HG03039 (cell line): ENCODE data around the gene GALNT9.

Source experiments
- ATAC-seq: cut with Tn5 transposase; IDR thresholded peaks from one replicate; pipeline ENCODE4 v1.9.1; 2021; ENCODE audit warnings: mild to moderate bottlenecking, moderate library complexity; ENCODE audit not compliant: unreplicated experiment

The GALNT9 gene

DNA sequence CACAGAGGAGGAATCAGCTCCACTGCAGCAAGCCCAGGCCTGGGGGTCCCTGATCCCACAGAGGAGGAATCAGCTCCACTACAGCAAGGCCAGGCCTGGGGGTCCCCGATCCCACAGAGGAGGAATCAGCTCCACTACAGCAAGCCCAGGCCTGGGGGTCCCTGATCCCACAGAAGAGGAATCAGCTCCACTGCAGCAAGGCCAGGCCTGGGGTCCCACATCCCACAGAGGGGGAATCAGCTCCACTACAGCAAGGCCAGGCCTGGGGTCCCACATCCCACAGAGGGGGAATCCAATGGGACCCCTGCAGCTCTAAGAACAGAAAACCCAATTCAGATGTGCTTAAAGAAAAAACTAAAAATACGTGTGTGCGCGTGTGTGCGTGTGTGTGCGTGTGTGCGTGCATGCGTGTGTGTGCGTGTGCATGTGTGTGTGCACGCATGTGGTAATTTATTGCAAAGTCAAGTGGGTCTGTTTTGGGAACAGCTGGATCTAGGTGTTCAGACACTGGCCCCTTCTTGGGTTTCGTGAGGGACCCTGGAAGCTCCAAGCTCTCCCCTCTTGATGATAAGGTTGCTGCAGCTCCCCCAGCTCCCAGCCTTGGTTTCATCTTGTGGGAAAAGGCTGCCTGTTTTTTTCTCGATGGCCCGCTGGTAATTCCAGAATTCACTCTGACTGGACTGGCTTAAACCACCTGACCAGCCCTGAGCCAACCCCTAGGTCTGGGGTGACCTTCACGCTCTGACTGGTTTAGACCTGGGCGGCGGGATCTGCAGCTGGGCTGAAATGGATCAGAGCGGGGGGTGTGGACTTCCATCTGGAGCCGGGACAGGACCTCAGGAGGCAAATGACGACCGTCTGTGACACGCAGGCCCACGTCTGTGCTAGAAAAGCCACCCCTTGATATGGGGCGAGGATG is 47.1 kb downstream of the GALNT9 start:
- ATAC-seq: no peak

DNA sequence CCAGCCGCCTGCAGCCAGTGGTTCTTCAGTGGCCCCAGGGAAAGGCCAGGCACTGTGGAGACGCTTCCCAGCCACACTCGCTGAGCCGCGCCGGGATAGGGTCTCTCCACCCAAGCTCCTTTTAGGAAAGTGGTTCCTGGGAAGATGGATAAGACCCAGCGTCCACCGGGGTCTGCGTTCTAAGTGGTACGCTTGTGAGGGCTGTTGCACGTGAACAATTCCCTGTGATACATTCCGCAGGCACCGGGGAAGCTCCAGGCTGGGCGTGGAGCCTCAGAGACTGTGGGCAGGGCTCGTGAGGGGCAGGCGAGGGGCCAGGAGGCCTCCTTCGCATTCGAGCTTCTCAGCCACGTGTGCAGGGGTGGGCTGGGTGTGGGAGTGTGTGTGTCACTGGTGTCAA is 48.4 kb downstream of the GALNT9 start:
- ATAC-seq: no peak

DNA sequence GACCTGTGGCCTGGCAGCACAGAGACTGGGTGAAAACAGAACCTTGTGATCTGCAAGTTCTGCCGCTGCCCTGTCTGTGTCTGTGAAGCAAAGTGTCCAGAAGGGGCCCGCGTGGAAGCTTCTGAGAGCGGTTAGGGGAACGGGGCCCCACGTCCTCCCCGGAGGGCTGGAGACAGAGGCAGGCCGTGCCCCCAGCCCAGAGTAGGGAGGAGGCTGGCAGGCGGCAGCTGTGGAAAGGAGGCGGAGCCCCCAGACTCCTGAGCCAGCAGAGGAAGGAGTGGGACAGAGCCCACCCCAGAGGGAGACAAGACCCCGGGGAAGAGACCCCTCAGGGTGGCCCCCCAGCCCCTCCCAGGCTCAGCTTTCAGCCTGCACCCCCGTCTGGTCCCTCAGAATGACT is 49.0 kb downstream of the GALNT9 start:
- no peak for ATAC-seq

DNA sequence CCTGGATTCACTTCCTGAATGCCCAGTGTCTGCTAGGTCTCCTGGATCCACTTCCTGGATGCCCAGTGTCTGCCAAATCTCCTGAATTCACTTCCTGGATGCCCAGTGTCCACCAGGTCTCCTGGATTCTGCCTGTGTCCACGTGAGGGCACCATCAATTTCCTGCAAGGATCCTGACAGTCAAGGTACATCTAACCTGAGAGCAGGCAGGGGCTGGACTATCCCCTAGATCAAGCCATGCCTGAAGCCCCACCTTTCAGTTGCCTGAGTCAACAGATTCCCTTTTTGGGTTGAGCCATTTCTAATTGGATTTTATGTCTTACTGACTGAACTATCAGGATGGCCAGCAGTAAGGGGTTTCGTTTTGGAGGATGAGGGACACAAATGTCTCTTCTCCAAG is 49.5 kb downstream of the GALNT9 start:
- no peak for ATAC-seq

DNA sequence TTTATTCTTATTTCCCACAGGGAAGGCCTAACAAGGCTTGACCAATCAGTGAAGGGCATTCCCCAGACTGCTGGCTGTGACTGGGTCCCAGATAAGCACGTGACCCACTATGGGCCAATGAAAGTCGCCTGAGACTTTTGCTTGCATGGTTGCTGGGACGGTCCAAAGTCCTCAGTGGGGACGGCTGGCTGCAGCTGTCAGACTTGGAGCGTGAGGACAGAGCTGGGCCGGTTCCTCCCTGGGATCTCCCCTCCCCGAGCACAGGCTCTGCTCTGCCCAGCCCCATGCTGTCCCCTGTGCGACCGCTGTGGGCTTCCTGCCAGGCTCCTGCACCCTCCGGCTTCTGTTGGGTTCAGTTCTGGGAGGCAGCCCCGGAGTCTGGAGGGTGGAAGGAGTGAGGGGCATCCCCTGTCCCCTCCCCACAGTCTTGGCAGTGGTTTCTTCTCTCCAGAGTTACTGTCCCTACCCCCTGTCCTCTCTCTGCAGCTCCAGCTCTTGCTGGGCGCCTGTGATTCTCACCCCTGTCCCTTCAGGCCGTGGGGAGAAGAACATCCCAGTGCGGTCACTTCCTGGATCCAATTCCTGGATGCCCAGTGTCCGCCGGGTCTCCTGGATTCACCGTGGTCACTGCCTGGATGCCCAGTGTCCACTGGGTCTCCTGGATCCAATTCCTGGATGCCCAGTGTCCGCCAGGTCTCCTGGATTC is 50.1 kb downstream of the GALNT9 start:
- no peak for ATAC-seq

DNA sequence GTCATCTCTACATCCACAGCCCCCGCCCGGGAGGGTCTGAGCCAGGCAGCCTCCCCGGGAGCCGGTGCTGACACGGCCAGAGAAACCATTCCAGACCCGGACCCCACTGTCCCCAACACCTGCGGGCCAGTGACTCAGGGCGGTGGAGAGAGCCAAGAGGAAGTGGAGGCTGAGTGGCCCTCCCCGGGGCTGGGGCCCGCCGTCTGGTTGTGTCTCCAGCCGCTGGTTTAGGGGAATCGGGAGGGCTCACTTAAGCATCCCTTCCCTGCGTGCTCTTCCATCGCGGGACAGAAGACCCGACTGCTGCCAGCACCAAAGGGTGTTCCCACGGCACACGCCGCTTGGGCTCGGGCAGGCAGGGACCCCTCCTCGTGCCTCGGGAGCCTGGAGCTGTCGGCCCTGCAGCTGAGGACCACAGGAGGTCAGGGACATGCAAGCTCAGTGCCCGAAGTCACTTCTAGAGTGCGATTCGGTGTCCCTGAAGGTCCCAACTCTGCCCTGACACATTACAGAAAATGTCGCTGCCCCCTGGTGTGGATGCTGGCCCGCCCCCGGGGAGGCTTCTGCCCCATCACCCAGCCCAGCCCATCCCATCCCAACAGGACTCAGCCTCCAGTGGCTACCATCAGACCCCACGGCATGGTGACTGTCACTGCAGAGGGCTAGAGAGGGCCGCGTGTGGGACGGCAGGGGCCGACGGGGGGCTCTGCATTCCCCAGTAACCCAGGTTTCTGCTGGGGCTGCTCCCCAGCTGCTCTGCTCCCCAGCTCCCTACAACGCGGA is 50.8 kb downstream of the GALNT9 start:
- no peak for ATAC-seq

DNA sequence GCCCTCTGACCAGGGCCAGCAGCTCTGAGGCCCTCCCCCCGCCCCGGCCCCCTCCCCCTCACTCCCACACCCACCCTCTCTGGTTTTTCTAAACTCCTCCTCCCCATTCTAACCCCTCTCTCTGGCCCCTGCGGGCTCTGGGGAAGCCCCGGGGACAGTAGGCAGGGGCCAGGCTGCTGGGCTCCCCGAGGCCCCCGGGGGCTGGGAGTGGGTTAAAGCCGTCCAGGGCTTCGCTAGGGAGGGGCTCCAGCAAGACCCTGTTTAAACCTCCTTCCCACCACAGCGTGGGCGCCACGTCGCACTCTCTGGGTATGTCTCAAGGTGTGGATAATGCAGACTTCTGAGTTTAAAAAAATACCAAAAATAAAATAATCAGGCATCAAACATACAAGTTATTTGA is 51.4 kb downstream of the GALNT9 start:
- no peak for ATAC-seq

DNA sequence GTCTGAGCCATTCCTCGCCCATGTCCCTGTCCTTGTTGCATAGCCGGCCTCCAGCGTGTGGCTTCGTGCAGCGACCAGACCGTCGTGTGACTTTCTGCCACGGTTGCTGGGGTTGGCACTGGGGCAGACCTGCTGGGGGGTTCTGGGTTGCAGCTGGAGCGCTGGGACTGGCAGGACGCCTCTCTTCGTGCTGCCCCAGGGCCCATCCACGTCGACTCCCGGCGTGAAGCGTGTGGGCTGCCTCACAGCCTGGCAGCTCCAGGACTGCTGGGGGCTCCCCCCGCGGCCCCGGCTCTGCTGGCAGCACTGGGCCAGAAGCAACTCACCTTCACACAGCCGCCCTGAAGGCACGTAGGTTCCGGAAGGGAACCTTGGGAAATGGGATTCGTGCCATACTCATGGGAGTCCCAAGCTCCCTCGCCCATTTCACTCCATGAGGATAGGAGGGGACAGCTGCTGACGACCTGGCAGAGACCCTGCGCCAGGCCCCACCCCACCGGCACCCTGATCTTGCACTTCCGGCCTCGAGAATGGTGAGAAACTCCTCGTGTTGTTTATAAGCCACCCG is 51.9 kb downstream of the GALNT9 start:
- ATAC-seq: no peak

DNA sequence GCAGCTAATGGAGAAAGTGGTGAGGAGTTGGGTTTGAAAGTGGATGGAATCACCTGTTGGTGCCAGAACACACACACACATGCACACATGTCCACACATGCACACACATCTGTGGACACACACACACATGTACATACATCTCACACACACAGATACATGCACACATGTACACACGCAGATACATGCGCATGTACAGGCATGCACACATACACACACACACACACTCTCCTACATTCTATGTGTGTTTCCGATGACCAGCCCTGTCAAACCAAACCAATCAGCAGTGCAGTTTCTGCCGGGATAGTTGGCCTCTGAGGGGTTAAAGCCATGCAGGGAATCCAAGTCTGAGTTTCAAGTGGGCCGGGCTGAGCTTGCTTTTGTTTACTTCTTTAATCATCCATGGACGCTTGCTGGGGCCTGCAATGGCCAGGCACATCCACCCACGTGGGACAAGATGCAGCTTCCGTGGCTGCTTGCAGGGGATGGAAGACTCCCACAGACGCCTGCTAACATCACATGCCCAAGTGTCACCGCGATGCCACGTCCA is 52.5 kb downstream of the GALNT9 start:
- ATAC-seq: no peak

DNA sequence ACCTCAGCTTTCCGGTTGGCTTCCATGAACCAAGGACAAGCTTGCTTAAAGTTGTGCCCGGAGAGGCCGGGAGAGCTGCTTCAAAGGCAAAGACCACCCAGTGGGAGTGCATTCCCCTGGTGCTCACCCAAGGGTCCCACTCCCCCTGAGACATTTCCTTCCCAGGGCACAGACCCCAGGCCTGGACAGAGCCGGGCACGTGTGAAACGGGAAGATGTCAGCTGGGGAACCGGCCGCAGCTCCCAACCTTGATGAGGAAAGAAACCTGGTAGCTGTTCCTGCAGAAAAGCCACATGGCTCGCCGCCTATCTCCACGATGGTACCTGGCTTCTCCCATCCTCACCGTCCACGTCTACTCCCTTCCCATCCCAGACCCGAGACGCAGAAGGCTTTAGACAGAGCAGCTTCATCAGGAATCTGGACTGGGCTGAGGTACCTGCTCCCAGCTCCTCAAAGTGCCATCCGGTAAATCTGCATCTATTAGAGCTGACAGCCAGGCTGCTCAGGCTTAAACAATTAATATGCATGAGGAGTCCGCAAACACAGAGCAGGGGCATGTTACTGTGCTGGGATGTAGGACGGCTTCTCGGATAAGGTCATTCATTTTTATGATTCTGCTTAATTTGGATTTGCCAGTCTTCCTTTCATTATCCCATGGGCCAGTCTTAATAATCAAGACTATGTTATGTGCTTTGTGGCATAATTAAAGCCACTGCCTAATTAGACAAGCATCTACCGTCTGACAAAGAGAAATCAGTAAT is 53.1 kb downstream of the GALNT9 start:
- ATAC-seq: no peak

DNA sequence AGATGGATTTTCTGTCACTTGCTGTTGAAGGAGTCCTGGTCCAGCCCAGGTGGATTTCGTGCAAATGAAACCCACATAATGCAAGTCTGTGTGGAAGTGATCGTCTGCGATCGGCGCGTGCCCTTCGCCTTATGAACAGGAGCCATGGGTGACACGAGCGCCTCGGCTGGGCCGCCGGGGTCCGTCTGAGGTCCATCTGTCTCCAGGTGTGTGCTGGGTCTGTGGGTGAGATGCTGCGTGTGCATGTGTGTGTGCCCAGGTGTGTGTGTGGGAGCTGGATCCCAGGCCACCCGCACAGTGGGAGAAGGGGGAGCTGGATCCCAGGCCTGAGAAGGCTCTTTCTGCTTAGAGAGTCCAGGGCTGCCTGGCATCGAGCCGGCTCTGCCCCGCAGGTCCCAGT is 53.8 kb downstream of the GALNT9 start:
- no peak for ATAC-seq

DNA sequence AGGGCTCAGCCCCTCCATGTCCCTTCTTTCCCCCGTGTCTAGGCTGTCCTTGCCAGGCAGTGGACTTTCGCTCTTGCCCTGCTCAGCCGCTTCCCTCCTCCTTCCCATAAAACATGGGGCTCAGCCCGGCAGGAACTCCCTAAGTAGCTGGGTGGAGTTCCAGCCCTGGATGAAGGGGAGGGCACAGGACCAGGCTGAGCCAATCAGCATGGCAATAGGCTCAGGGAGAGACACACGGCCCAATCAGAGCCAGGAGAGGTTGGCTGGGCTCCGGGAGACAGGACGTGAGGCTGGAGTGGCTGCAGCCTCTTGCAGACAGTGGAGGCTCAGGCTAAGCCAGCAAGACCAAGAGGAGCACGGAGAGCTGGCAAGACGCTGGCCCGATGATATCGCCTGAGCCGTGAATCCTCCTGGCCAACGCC is 54.3 kb downstream of the GALNT9 start:
- ATAC-seq: no peak

DNA sequence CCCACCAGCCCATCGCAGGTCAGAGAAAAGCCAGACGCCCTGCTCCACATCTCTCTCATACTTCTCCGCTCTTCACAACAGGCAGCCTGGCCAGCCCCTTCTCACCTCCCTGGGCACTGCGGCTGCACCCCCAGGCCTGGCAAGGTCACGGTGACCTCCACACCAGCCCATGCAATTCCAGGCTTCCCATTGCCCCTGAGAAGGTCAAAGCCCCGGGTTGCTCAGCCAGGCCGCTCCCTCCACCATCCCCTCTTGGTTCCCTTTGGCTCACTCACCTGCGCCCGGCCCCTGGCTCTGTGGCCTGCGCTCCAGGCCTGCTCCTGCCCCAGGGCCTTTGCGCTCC is 55.4 kb downstream of the GALNT9 start:
- no peak for ATAC-seq

DNA sequence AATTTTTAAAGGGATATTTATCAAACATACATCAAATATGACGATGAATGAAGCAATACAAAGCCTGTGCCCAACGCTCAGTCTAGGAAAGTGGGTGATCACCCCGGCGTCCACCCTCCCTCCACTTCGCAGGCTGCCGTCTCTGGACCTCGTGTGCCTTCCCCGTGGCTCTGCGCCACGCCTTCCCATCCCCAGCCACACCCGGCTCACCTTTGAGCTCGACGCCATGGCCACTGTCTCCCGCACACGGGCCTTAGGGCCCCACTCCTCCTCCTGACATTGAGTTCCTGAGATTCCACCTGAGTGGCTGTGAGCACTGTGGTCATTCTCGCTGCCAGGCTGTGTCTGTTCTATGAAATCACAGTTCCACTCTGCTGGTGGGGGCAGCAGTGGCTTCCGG is 56.7 kb downstream of the GALNT9 start:
- no peak for ATAC-seq

DNA sequence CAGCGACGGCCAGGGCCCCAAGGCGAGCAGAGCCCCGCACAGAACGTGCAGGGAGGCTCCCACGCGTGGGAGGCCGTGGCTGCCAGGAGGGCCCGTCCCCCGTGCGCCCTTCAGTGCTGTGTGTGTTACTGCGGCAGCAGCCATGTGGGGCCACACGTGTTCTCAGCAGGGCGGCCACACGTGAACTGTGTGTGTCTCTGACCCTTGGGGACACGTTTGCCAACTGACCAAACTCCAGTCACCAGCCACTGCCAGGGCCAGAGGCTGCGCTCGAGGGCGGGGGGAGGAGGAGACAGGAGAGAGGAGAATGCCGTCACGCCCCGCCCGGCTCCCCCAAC is 57.7 kb downstream of the GALNT9 start:
- no peak for ATAC-seq

DNA sequence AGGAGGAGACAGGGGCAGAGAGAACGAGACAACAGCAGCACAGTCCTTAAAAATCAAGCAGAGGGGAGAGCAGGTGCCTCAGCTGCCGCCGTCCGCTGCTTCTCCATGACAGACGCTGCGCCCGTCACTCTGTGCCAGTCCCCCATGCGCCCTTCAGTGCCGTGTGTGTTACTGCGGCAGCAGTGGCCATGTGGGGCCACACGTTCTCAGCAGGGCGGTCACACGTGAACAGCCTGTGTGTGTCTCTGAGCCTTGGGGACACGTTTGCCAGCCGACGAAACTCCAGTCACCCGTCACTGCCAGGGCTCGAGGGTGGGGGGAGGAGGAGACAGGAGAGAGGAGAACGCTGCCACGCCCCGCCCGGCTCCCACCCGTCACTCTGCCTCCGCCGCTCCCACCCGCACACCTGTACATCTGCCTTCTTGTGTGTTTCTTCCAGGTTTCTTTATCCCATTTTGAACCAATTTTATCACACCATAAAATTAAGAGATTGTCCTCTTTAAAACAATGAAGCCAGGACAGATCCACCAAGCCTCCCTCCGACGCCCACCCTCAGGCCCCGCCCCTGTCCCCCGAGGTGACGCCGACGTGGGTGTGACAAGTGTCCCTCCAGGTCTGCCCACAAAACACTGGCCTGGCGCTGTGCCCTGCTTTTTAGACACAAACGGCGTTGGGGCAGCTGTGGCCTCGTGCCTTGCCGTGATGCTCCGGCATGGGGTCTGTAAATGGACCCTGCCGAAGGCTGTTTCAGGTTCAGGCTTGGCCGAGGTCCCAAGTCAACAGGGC is 58.2 kb downstream of the GALNT9 start:
- no peak for ATAC-seq

DNA sequence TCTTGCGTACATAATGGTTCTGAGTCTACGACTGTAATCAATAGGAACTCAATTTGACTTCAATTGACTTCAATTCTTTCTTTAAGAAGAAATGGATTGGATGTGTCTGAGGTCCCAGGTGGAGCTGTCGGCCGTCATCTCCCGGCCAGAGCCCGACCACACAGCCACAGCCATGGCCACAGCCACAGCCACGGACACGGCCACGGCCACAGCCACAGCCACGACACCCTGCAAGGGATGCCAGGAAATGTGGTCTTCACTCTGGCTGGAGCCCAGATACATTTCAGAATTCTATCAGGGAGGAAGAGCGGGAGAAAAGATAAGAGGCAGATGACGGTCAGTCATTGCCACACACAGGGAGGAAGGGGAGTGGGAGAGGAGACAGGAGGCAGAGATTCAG is 58.9 kb downstream of the GALNT9 start:
- ATAC-seq: no peak

DNA sequence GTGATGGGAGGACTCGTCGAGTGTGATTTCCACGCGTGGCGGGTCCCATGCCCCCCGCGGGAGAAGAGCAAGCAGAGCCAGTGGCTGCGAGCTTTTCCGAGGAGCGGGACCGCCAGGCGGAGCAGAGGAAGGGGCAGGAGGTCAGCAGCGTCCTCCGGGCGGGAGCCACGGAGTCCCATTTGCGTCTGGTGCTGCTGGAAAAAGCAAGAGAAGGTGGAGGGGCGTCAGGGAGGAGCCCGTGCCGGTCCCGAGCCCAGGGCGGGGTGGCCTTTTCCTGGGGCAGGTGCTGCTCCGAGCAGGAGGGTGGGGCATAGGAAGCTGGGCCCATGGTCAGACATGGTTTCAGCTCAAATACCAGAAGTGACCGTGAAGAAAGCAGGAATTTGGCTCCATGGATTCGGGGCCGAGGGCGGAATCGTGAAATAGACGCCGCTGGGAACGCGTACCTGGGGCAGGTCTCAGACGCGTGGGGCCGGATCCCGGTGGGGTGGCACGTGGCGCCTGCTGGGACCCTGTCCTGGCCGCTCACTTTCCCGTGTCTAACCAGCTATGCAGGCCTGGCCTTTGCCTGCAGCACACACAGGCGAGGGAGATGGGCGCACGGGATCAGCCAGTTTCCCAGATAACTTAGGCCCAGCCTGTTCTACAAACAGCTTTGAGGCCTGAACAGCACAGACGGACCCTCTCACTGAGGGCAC is 60.0 kb downstream of the GALNT9 start:
- no peak for ATAC-seq

DNA sequence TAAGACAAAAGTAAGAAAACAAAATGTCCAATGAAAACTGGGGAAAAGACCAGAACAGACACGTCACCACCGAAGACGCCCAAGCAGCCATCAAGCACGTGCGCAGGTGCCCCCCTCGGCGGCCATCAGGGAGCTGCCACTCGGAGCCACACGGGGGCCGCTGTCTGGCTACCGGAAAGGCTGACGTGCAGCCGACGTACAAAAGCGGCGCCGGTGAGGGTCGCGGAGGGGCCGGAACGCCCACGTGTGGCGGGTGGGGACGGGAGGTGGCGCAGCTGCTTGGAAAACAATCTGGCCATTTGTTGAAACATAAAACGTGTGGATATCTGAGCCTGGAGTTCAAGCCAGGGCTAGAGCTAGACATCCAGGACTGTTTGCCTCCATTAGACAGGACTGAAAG is 60.7 kb downstream of the GALNT9 start:
- ATAC-seq: no peak
